Measurements from ENCODE around the gene KIRREL3. TPM values are rescaled to one million over a fixed set of nuclear protein-coding genes. Genes with fewer than 3 reads are reported as not detected.

Gene KIRREL3
- polyA plus RNA-seq, 1 of the 3 experiments (the other 2 are of a cell fraction): 3.7 TPM

- no peaks in the 10 kb centered on the region for H3K79me2 ChIP-seq (ENCODE audit: insufficient read depth)
- CTCF ChIA-PET: interaction anchor here (1.2 to 3.3 kb wide), 5 partner anchors 11 to 185 kb away, joined by 4 to 19 read pairs (median 7); no protein-coding TSS in a partner anchor
- POLR2A ChIA-PET: no interaction called here
Observed at GRCh38 chr11:126495281-126496220, 505.0 kb downstream of the KIRREL3 start.

GRCh38 chr11:126494831-126495230, 505.7 kb downstream of the KIRREL3 start:
- Histone ChIP-seq H3K27ac (ENCODE audit: low read depth in 2 of 2, low read length in 1 of 2) (no peak overlapping the region), H3K4me3 (ENCODE audit: low read depth in 2 of 2, low read length in 1 of 2) (no peak overlapping the region), H3K79me2 (ENCODE audit: insufficient read depth) (no peaks in the 10 kb centered on the region), H4K20me1 (ENCODE audit: insufficient read depth) (no peaks in the 10 kb centered on the region), H2AFZ (ENCODE audit: low read depth) (no peak overlapping the region), H3F3A (replicated peaks; ENCODE audit: insufficient read depth) (no peaks in the 10 kb centered on the region), H3K36me3 (replicated peaks in 1 of 2; ENCODE audit: control insufficient read depth in 1 of 2, insufficient read depth in 2 of 2, low read length in 1 of 2) (no peaks in the 10 kb centered on the region), H3K4me1 (ENCODE audit: control insufficient read depth in 1 of 2, insufficient read depth in 2 of 2, low read depth in 1 of 2, low read length in 1 of 2) (peaks cover 0 to 18% of the 10 kb centered on the region in 2 experiments; a peak in 2 of 4 replicates), H3K4me2 (no peak overlapping the region), H3K9me3 (no peaks in the 10 kb centered on the region), H3K27me3 (ENCODE audit: insufficient read depth) (no peaks in the 10 kb centered on the region), H3K9me2 (no peaks in the 10 kb centered on the region), H3K9ac (no peak overlapping the region)
- CTCF ChIA-PET: interaction anchor here (1.2 to 3.3 kb wide), 5 partner anchors 9 to 185 kb away, joined by 3 to 19 read pairs (median 7); no protein-coding TSS in a partner anchor
- WGBS (ENCODE audit: low lambda C conversion rate): 87% methylated on average over 10 of the region's 10 CpGs
- DNase-seq: no peak
- TF ChIP-seq EP300 (IDR thresholded peaks at IDR 0.05; ENCODE audit: borderline replicate concordance in 1 of 2, low read depth in 1 of 2, low read length in 1 of 2): no peak
- TF ChIP-seq, protein P1, sequence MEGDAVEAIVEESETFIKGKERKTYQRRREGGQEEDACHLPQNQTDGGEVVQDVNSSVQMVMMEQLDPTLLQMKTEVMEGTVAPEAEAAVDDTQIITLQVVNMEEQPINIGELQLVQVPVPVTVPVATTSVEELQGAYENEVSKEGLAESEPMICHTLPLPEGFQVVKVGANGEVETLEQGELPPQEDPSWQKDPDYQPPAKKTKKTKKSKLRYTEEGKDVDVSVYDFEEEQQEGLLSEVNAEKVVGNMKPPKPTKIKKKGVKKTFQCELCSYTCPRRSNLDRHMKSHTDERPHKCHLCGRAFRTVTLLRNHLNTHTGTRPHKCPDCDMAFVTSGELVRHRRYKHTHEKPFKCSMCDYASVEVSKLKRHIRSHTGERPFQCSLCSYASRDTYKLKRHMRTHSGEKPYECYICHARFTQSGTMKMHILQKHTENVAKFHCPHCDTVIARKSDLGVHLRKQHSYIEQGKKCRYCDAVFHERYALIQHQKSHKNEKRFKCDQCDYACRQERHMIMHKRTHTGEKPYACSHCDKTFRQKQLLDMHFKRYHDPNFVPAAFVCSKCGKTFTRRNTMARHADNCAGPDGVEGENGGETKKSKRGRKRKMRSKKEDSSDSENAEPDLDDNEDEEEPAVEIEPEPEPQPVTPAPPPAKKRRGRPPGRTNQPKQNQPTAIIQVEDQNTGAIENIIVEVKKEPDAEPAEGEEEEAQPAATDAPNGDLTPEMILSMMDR (IDR thresholded peaks at IDR 0.05): no peak
- no peak for TF ChIP-seq MXI1 (IDR thresholded peaks at IDR 0.05; ENCODE audit: low read depth, low read length)
- TF ChIP-seq TEAD4 (IDR thresholded peaks at IDR 0.05; ENCODE audit: borderline replicate concordance, insufficient read depth): no peak
- no peak for TF ChIP-seq ZBTB33 (IDR thresholded peaks at IDR 0.05; ENCODE audit: borderline replicate concordance, low read depth)
- no peak for TF ChIP-seq NFIC (IDR thresholded peaks at IDR 0.05; ENCODE audit: borderline replicate concordance)
- TF ChIP-seq SMC3 (IDR thresholded peaks at IDR 0.05; ENCODE audit: low read depth, low read length): no peak
- no peak for TF ChIP-seq TCF12 (IDR thresholded peaks at IDR 0.05)
- no peak for TF ChIP-seq RXRA (IDR thresholded peaks at IDR 0.05; ENCODE audit: borderline replicate concordance, low read depth)
- POLR2A ChIA-PET: no interaction called here

More at GRCh38 chr11:126495281-126496220, 505.0 kb downstream of the KIRREL3 start:
- H3K9me3 ChIP-seq: no peaks in the 10 kb centered on the region
- H3F3A ChIP-seq (replicated peaks; ENCODE audit: insufficient read depth): no peaks in the 10 kb centered on the region
- peak; percentile 75 for DNase-seq
- peak overlapping the region in 1 of 2 experiments; percentile 23; a peak in 1 of 4 replicates for H3K27ac ChIP-seq (ENCODE audit: low read depth in 2 of 2, low read length in 1 of 2)
- no peak overlapping the region for H3K9ac ChIP-seq
- no peak overlapping the region for H3K4me2 ChIP-seq
- TF ChIP-seq GATA2 (CRISPR knock-in tag; IDR thresholded peaks at IDR 0.05): peak; percentile 59; the same call in 1 of the 2 replicates
- TF ChIP-seq, protein P2, sequence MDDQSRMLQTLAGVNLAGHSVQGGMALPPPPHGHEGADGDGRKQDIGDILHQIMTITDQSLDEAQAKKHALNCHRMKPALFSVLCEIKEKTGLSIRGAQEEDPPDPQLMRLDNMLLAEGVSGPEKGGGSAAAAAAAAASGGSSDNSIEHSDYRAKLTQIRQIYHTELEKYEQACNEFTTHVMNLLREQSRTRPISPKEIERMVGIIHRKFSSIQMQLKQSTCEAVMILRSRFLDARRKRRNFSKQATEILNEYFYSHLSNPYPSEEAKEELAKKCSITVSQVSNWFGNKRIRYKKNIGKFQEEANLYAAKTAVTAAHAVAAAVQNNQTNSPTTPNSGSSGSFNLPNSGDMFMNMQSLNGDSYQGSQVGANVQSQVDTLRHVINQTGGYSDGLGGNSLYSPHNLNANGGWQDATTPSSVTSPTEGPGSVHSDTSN (IDR thresholded peaks at IDR 0.05): no peak
- H3K27me3 ChIP-seq (ENCODE audit: insufficient read depth): no peaks in the 10 kb centered on the region
- H3K4me1 ChIP-seq (ENCODE audit: control insufficient read depth in 1 of 2, insufficient read depth in 2 of 2, low read depth in 1 of 2, low read length in 1 of 2): peaks cover 0 to 18% of the 10 kb centered on the region in 2 experiments; a peak in 2 of 4 replicates
- H2AFZ ChIP-seq (ENCODE audit: low read depth): no peak overlapping the region
- H3K36me3 ChIP-seq (replicated peaks in 1 of 2; ENCODE audit: control insufficient read depth in 1 of 2, insufficient read depth in 2 of 2, low read length in 1 of 2): no peaks in the 10 kb centered on the region
- H3K9me2 ChIP-seq: no peaks in the 10 kb centered on the region
- no peak overlapping the region for H3K4me3 ChIP-seq (ENCODE audit: low read depth in 2 of 2, low read length in 1 of 2)
- H4K20me1 ChIP-seq (ENCODE audit: insufficient read depth): no peaks in the 10 kb centered on the region
- 71% methylated on average over 11 of the region's 13 CpGs for WGBS (ENCODE audit: low lambda C conversion rate)

Measured in SK-N-SH (cell line).